Activated T-cell treated with anti-CD3 and anti-CD28 coated beads, Interleukin-2, amount 50 U/mL, for 24 hours (primary cell): ENCODE data around the gene BAZ1A.

Experiments used
- DNase-seq: peaks from one replicate; pipeline ENCODE4 v3.0.0-alpha.2; 2020
- H3K27ac Mint-ChIP-seq: 2 replicates; pipeline ENCODE4 v1.8.0; 2020; ENCODE audit warnings: mild to moderate bottlenecking, mixed read lengths
- H3K27me3 Mint-ChIP-seq: 2 replicates; pipeline ENCODE4 v1.8.0; 2020; ENCODE audit warnings: mixed read lengths
- H3K36me3 Mint-ChIP-seq: 2 replicates; pipeline ENCODE4 v1.8.0; 2020; ENCODE audit warnings: low read depth, mixed read lengths
- H3K4me1 Mint-ChIP-seq: 2 replicates; pipeline ENCODE4 v1.8.0; 2020; ENCODE audit warnings: low read depth, mixed read lengths
- H3K4me3 Mint-ChIP-seq: 2 replicates; pipeline ENCODE4 v1.8.0; 2020; ENCODE audit warnings: mild to moderate bottlenecking, moderate library complexity, mixed read lengths
- H3K9me3 Mint-ChIP-seq: 2 replicates; pipeline ENCODE4 v1.8.0; 2020; ENCODE audit warnings: mixed read lengths

BAZ1A gene

GRCh38 chr14:34785223-34786006 lies 89.7 kb downstream of the BAZ1A start:
- H3K9me3 Mint-ChIP-seq: no peaks in the 10 kb centered on the region
- H3K36me3 Mint-ChIP-seq: peaks cover 84% of the 10 kb centered on the region
- H3K4me3 Mint-ChIP-seq: no peak overlapping the region
- peaks cover 6% of the 10 kb centered on the region for H3K4me1 Mint-ChIP-seq
- no peak overlapping the region for H3K27ac Mint-ChIP-seq
- H3K27me3 Mint-ChIP-seq: no peaks in the 10 kb centered on the region
- no peak for DNase-seq

GRCh38 chr14:34782031-34782430 lies 93.1 kb downstream of the BAZ1A start:
- no peaks in the 10 kb centered on the region for H3K9me3 Mint-ChIP-seq
- H3K4me3 Mint-ChIP-seq: no peak overlapping the region
- peaks cover 6% of the 10 kb centered on the region for H3K4me1 Mint-ChIP-seq
- peaks cover 85% of the 10 kb centered on the region for H3K36me3 Mint-ChIP-seq
- no peaks in the 10 kb centered on the region for H3K27me3 Mint-ChIP-seq
- DNase-seq: no peak
- no peak overlapping the region for H3K27ac Mint-ChIP-seq

- Mint-ChIP-seq H3K9me3 (no peaks in the 10 kb centered on the region), H3K27ac (peak overlapping the region; percentile 68), H3K36me3 (peaks cover 89% of the 10 kb centered on the region), H3K4me1 (peaks cover 6% of the 10 kb centered on the region), H3K27me3 (no peaks in the 10 kb centered on the region), H3K4me3 (no peak overlapping the region)
- no peak for DNase-seq
Observed at GRCh38 chr14:34781242-34781641, 93.9 kb downstream of the BAZ1A start.

DNA sequence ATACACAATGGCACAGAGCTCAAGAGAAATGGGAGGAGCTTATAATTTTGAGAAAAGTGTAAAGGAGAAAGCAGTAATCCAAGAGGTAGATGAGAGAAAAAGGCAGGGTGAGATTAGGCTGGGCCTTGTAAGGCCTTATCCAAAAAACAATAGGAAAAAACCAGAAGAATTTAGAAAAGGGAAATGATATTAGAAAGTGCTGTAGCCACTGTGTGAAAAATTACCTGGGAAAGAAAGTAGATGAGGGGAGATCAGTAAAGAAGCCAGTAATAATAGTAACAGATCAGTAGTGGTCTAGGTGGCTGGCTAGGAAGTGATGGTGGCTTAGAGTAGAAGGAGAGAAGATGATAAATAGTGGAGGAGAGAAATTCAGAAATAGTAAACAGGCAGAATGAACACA lies 94.5 kb downstream of the BAZ1A start:
- H3K27ac Mint-ChIP-seq: peak overlapping the region; percentile 13
- H3K36me3 Mint-ChIP-seq: peaks cover 89% of the 10 kb centered on the region
- no peaks in the 10 kb centered on the region for H3K27me3 Mint-ChIP-seq
- H3K4me3 Mint-ChIP-seq: no peak overlapping the region
- H3K9me3 Mint-ChIP-seq: no peaks in the 10 kb centered on the region
- DNase-seq: no peak
- H3K4me1 Mint-ChIP-seq: peaks cover 6% of the 10 kb centered on the region

DNA sequence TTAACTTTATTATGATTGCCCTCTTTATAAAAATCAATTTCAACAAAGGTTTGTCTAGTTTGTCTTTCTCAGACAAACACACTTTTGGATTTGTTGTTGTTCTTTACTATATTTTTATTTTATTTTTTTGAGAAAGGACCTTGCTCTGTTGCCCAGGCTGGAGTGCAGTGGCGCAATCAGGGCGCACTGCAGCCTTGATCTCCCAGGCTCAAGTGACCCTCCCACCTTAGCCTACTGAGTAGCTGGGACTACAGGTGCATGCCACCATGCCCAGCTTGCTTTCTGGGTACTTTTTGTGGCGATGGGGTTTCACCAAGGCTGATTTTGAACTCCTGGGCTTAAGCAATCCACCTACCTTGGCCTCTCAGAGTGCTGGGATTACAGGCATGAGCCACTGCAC lies 96.4 kb downstream of the BAZ1A start:
- Mint-ChIP-seq H3K27me3 (no peaks in the 10 kb centered on the region), H3K9me3 (no peaks in the 10 kb centered on the region), H3K4me3 (no peak overlapping the region), H3K36me3 (peaks cover 91% of the 10 kb centered on the region), H3K4me1 (peaks cover 5% of the 10 kb centered on the region), H3K27ac (no peak overlapping the region)
- no peak for DNase-seq

- DNase-seq: no peak
- peaks cover 88% of the 10 kb centered on the region for H3K36me3 Mint-ChIP-seq
- peak overlapping the region; percentile 47 for H3K27ac Mint-ChIP-seq
- H3K27me3 Mint-ChIP-seq: no peaks in the 10 kb centered on the region
- peaks cover 2% of the 10 kb centered on the region for H3K4me1 Mint-ChIP-seq
- H3K4me3 Mint-ChIP-seq: no peak overlapping the region
- no peaks in the 10 kb centered on the region for H3K9me3 Mint-ChIP-seq
Observed at GRCh38 chr14:34776611-34777010, 98.5 kb downstream of the BAZ1A start.

DNA sequence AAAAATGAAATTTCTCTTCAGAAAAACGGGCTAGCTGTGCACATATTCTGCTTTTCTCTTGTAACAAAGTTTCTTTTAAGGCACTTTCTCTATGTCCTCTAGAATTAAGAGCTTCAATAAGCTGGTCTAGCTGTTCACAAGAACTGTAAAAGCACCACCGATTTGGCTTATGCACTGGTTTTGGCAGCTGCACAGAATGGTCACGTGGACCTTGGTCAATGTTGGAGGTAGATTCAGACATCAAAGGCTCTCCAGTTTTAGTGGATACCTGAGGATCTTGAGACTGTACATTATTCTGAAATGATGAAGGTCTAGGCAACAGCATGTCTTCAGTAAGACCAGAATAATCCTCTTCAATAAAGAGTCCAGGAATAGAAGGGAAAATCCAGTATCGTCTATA lies 99.2 kb downstream of the BAZ1A start:
- Mint-ChIP-seq H3K9me3 (no peaks in the 10 kb centered on the region), H3K27me3 (no peaks in the 10 kb centered on the region), H3K36me3 (peaks cover 90% of the 10 kb centered on the region), H3K27ac (peak overlapping the region; percentile 1), H3K4me1 (no peaks in the 10 kb centered on the region), H3K4me3 (no peak overlapping the region)
- DNase-seq: no peak

DNA sequence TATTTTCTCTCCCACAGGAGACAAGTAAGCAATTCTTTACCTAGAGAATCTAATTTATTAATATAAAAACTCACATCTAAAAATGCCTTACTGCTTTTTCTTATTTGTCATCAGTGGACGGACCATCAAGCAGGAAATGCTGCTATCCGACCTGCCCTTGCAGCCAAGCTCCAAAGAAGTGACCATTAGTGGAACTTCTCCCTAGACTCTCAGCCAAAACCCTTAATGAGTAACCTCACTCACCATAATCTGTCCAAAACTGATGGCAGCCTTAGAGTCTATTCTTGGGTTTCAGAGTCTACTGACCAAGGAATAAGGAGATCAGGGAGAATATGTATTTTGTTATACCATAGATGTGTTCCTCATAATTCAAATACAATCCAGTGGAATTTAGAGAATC lies 99.8 kb downstream of the BAZ1A start:
- Mint-ChIP-seq H3K27me3 (no peaks in the 10 kb centered on the region), H3K4me3 (no peak overlapping the region), H3K36me3 (peaks cover 91% of the 10 kb centered on the region), H3K9me3 (no peaks in the 10 kb centered on the region), H3K27ac (no peak overlapping the region), H3K4me1 (no peaks in the 10 kb centered on the region)
- DNase-seq: no peak

GRCh38 chr14:34770901-34771300 lies 104.3 kb downstream of the BAZ1A start:
- Mint-ChIP-seq H3K9me3 (no peaks in the 10 kb centered on the region), H3K27ac (no peak overlapping the region), H3K4me3 (no peak overlapping the region), H3K4me1 (no peaks in the 10 kb centered on the region), H3K36me3 (peaks cover 91% of the 10 kb centered on the region), H3K27me3 (no peaks in the 10 kb centered on the region)
- DNase-seq: no peak

GRCh38 chr14:34766606-34767005 lies 108.6 kb downstream of the BAZ1A start:
- H3K36me3 Mint-ChIP-seq: peaks cover 96% of the 10 kb centered on the region

DNA sequence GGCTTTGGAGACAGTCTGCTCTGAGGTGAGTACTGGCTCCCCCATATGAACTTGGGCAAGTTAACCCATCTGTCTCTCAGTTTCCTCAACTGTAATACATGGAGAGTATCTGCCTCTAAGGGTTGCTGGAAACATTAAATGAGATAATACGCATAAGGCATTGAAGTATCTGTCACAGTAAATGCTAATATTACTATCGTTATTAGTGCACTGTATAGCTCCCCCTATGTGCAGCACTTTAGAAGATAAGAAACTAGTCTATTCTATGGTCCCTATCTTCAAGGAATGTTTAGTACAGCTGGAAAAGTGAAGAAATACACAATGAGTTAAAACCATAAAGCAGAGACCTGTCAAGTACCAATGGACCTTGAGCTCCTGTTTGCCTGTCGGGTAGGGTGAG lies 109.1 kb downstream of the BAZ1A start:
- no peaks in the 10 kb centered on the region for H3K9me3 Mint-ChIP-seq
- H3K36me3 Mint-ChIP-seq: peaks cover 96% of the 10 kb centered on the region
- no peak overlapping the region for H3K4me3 Mint-ChIP-seq
- H3K27ac Mint-ChIP-seq: no peak overlapping the region
- no peaks in the 10 kb centered on the region for H3K27me3 Mint-ChIP-seq
- no peaks in the 10 kb centered on the region for H3K4me1 Mint-ChIP-seq
- DNase-seq: no peak

More at GRCh38 chr14:34766606-34767005, 108.6 kb downstream of the BAZ1A start:
- Mint-ChIP-seq H3K4me1 (no peaks in the 10 kb centered on the region), H3K27ac (peak overlapping the region; percentile 5), H3K9me3 (no peaks in the 10 kb centered on the region), H3K4me3 (no peak overlapping the region), H3K27me3 (no peaks in the 10 kb centered on the region)
- no peak for DNase-seq

DNA sequence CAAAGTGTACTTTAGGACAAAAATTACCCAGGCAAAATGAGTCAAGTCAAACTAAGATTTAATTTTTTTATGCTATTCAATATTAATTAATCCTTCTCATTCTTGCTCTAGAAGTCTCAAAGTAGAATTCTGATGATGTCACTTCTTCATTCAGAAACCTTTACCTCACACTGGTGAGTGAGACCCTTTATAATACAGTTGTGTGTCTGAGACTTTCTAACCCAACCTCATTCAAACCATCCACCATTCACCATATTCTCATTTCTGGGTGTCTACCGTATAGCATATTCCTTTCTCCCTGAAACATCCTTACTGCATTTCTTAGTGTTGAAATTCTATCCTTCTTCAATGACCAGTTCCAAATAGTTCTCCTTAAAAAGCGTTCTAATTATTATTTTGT lies 119.9 kb downstream of the BAZ1A start:
- H3K36me3 Mint-ChIP-seq: peaks cover 71% of the 10 kb centered on the region

GRCh38 chr14:34754687-34755086 lies 120.5 kb downstream of the BAZ1A start:
- H3K9me3 Mint-ChIP-seq: no peaks in the 10 kb centered on the region
- no peaks in the 10 kb centered on the region for H3K27me3 Mint-ChIP-seq
- H3K4me1 Mint-ChIP-seq: no peaks in the 10 kb centered on the region
- no peak overlapping the region for H3K27ac Mint-ChIP-seq
- DNase-seq: no peak
- no peak overlapping the region for H3K4me3 Mint-ChIP-seq
- H3K36me3 Mint-ChIP-seq: peaks cover 69% of the 10 kb centered on the region

More for the DNA sequence above, 119.9 kb downstream of the BAZ1A start:
- Mint-ChIP-seq H3K4me3 (no peak overlapping the region), H3K27me3 (no peaks in the 10 kb centered on the region), H3K4me1 (no peaks in the 10 kb centered on the region), H3K27ac (no peak overlapping the region), H3K9me3 (no peaks in the 10 kb centered on the region)
- no peak for DNase-seq

DNA sequence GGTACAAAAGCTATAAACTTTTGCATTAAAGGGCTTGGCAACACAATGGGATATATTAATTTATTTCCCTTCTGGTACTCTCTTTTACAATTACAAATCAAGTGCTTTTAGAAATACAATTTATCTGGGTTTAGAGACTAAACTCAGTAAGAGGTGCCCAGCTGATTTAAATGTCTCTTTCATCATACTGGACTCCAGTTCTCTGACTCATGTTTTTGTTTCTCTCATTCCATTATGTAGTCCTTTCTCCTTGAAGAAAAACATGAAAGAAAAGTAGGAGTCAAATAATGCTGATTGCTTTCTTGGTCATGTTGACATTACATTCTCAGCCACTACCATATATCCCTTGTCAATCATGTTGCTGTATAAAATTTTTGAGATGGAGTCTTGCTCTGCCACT lies 124.5 kb downstream of the BAZ1A start:
- H3K4me1 Mint-ChIP-seq: no peaks in the 10 kb centered on the region
- H3K4me3 Mint-ChIP-seq: no peak overlapping the region
- H3K27ac Mint-ChIP-seq: no peak overlapping the region
- no peaks in the 10 kb centered on the region for H3K27me3 Mint-ChIP-seq
- DNase-seq: no peak
- no peaks in the 10 kb centered on the region for H3K9me3 Mint-ChIP-seq
- peaks cover 42% of the 10 kb centered on the region for H3K36me3 Mint-ChIP-seq

DNA sequence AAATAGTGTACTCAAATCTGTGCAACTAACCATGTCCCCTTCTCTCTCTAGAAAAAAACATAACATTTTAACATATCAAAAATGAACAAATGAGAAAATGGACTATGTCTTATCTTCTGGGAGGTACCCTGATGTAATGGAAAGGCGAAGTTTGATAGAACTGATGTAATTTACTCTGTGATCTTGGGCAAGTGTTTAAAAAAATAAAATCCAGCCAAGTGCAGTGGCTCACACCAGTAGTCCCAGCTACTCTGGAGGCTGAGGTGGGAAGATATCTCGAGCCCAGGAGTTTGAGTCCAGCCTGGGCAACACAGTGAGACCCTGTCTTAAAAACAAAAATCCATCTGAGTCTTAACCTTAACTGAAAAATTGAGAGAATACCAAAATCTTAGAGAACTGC lies 124.9 kb downstream of the BAZ1A start:
- peak overlapping the region; percentile 45 for H3K27ac Mint-ChIP-seq
- H3K27me3 Mint-ChIP-seq: no peaks in the 10 kb centered on the region
- no peaks in the 10 kb centered on the region for H3K9me3 Mint-ChIP-seq
- no peak for DNase-seq
- H3K4me1 Mint-ChIP-seq: no peaks in the 10 kb centered on the region
- H3K4me3 Mint-ChIP-seq: no peak overlapping the region
- peaks cover 37% of the 10 kb centered on the region for H3K36me3 Mint-ChIP-seq

DNA sequence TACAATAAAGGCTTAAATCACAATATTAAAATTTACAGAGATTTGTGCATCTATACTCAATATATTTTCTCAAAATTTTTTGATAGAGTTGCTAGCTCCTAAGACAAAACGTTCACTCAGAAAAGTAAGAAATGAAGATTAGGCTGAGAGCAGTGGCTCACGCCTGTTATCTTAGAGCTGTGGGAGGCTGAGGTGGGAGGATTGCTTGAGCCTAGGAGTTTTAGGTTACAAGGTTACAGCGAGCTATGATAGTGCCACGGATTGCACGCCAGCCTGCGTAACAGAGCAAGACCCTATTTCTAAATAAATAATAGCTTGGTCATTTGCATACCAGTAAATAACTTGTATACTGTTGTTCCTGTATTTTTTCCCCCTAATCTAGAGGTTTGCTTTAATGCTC lies 125.8 kb downstream of the BAZ1A start:
- no peak for DNase-seq
- no peaks in the 10 kb centered on the region for H3K4me1 Mint-ChIP-seq
- no peak overlapping the region for H3K27ac Mint-ChIP-seq
- H3K9me3 Mint-ChIP-seq: no peaks in the 10 kb centered on the region
- H3K27me3 Mint-ChIP-seq: no peaks in the 10 kb centered on the region
- no peak overlapping the region for H3K4me3 Mint-ChIP-seq
- peaks cover 29% of the 10 kb centered on the region for H3K36me3 Mint-ChIP-seq
